Erythroblast (primary cell): ENCODE measurements around the gene CDK5RAP2.

Source experiments
- DNase-seq, 2 experiments: peaks; one replicate each; lab custom pipeline; 2025; lab: John Stamatoyannopoulos, UW
- GATA1 ChIP-seq: IDR thresholded peaks from 2 replicates; pipeline ENCODE4 v1.6.1; 2011; ENCODE audit warnings: low read depth, mild to moderate bottlenecking, control low read depth, low read length, moderate library complexity
- POLR2A ChIP-seq: IDR thresholded peaks from 2 replicates; pipeline ENCODE4 v1.6.1; 2011; ENCODE audit warnings: mild to moderate bottlenecking, low read length

CDK5RAP2 gene

GRCh38 chr9:120375316-120375715, 204.7 kb downstream of the CDK5RAP2 start:
- no peak for DNase-seq
- TF ChIP-seq POLR2A, result no peak
- no peak for TF ChIP-seq GATA1

DNA sequence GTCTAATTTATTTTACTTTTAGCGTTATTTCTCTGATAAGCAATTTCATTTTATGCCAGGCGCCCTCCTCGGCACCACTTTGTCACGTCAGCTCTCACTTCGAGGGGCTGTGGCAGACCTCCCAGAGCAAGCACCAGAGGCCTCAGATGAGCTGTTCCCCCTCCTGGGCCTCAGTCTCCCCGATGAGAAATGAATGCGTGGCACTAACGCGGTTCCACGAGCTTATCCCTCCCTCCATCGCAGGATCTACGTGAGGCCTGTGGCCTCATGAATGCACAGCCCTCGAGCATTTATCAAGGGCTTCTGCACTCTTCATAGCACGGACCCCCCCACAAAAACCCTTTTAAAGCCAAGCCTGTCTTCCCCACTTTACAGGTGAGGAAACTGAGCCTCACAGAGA, 205.2 kb downstream of the CDK5RAP2 start:
- TF ChIP-seq GATA1 (no peak), POLR2A (no peak)
- DNase-seq, result no peak

DNA sequence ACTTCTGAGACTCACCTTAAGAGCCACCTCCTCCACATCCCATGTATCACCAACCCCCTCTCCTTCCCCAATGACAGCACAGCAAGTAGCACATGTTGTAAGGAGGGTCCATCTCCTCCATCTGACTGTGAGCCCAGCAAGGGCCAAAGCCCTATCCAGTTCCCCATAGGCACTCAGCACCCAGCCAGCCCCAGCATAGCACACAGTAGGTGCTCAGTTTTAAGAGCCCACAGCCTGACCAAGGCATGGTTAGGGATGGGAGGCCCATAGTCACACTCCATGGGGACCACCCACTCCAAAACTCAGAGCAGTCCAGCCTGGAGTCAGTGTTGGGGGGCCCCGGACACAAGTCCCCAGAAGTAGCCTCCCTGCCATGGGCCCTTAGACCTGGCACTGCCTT, 205.7 kb downstream of the CDK5RAP2 start:
- TF ChIP-seq GATA1, result no peak
- TF ChIP-seq POLR2A, result no peak
- DNase-seq, result no peak

GRCh38 chr9:120372040-120372439, 207.9 kb downstream of the CDK5RAP2 start:
- no peak for TF ChIP-seq POLR2A
- TF ChIP-seq GATA1, result no peak

GRCh38 chr9:120369608-120370220, 210.3 kb downstream of the CDK5RAP2 start:
- DNase-seq, result no peak
- TF ChIP-seq GATA1 (no peak), POLR2A (no peak)

More at GRCh38 chr9:120372040-120372439, 207.9 kb downstream of the CDK5RAP2 start:
- no peak for DNase-seq

GRCh38 chr9:120368799-120369198, 211.2 kb downstream of the CDK5RAP2 start:
- DNase-seq, result peak in 1 of 2 experiments; percentile 6
- TF ChIP-seq GATA1, result no peak
- no peak for TF ChIP-seq POLR2A

DNA sequence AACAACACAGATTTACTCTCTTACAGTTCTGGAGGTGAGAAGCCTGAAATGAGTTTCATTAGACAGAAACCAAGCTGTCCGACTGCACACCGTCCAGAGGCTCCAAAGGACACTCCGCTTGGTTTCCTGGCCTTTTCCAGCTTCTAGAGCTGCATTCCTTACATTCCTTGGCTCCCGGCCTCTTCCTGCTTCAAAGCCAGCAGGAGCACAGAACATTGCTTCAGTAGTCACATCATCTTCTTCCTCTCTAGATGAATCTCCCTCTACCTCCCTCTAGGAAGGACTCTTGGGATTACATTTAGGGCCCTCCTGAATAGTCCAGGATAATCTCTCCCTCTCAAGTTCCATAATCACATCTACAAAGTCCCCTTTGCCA, 213.3 kb downstream of the CDK5RAP2 start:
- no peak for DNase-seq
- TF ChIP-seq GATA1, result no peak
- TF ChIP-seq POLR2A, result no peak

GRCh38 chr9:120365386-120365785, 214.6 kb downstream of the CDK5RAP2 start:
- no peak for TF ChIP-seq GATA1
- TF ChIP-seq POLR2A, result no peak

GRCh38 chr9:120363697-120364096, 216.3 kb downstream of the CDK5RAP2 start:
- DNase-seq, result no peak
- TF ChIP-seq GATA1, result no peak
- no peak for TF ChIP-seq POLR2A

More at GRCh38 chr9:120365386-120365785, 214.6 kb downstream of the CDK5RAP2 start:
- DNase-seq, result no peak

- DNase-seq, result no peak
- TF ChIP-seq GATA1, result no peak
- no peak for TF ChIP-seq POLR2A
These were observed 217.5 kb downstream of the CDK5RAP2 start for GRCh38 chr9:120362446-120362845.

DNA sequence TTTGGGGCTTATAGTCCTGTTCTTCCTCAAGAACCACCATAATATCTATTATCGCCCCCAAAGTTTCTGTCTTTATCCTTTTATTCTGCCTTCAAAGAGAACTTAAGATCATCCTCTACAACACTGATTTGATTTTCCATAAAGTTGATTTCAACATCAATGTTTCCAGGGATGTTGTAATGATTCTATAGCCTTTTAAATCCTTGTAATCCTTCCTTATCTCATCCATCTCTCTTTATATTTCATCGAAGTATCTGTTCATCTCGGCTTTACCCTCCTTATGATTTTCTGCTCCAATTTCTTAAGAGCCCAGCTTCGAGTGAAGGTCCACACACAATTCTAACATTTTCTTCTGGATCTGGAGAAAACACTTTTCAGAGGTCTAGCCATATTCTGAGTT, 218.4 kb downstream of the CDK5RAP2 start:
- no peak for DNase-seq
- no peak for TF ChIP-seq GATA1
- TF ChIP-seq POLR2A, result no peak

DNA sequence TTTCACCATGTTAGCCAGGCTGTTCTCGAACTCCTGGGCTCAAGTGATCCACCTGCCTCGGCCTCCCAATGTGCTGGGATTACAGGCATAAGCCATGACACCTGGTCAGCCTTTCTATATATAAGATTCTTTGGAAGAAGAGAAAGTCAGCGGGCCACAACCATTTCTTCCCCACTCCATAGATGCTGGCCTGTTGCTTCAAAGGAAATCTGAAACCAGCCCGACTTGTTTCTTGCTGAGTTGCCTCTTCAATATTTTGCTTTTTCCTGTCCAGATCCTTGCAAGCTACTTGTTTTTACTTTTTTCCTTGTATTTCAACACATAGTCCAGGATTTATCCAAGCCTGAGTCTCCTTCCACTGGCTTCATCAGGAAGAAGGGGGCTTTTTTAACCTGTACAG, 219.5 kb downstream of the CDK5RAP2 start:
- TF ChIP-seq GATA1 (no peak), POLR2A (no peak)
- DNase-seq, result no peak

DNA sequence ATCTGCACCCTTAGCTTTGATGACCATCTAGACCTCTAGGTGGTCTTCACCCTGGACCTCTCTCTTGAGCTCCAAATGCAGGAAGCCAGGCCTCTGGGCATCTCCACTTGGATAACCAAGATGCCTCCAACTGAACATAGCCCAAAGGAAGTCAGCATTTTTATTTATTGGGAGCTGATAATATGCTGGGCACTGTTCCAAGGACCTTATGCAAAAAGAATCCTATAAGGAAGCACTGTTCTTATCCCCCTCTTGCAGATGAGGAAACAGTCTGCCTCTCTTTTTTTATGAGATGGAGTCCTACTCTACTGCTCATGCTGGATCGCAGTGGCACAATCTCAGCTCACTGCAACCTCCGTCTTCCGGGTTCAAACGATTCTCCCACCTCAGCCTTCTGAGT, 219.9 kb downstream of the CDK5RAP2 start:
- DNase-seq, result no peak
- TF ChIP-seq GATA1 (no peak), POLR2A (no peak)

GRCh38 chr9:120358877-120359276, 221.1 kb downstream of the CDK5RAP2 start:
- TF ChIP-seq POLR2A (no peak), GATA1 (no peak)
- no peak for DNase-seq

GRCh38 chr9:120353506-120353905, 226.5 kb downstream of the CDK5RAP2 start:
- no peak for TF ChIP-seq POLR2A
- no peak for TF ChIP-seq GATA1
- no peak for DNase-seq
